GM12878 (cell line): ENCODE data around the gene VTCN1.

ENCODE experiments used
- EP300 ChIP-seq, 2 experiments: fragments of 150-350 bp in 1 of 2; IDR thresholded peaks; 2 replicates each; pipeline ENCODE4 v1.6.1; 2011 to 2012; ENCODE audit warnings: low read depth in 2 of 2, low read length in 2 of 2, borderline replicate concordance in 1 of 2, improper control_type of control experiment in 1 of 2, inconsistent platforms in 1 of 2; ENCODE audit not compliant: control insufficient read depth in 1 of 2
- FOXM1 ChIP-seq: IDR thresholded peaks from 2 replicates; pipeline ENCODE4 v1.6.1; 2012; ENCODE audit warnings: low read depth, mild to moderate bottlenecking, inconsistent platforms, low read length, moderate library complexity
- GABPA ChIP-seq: IDR thresholded peaks from 2 replicates; pipeline ENCODE4 v1.6.1; 2014; ENCODE audit warnings: antibody characterized with exemption, low read depth, mild to moderate bottlenecking, inconsistent platforms
- HDAC2 ChIP-seq: fragments of 200-600 bp; sonication (generic); IDR thresholded peaks from 2 replicates; pipeline ENCODE4 v1.6.1; 2017
- RAD21 ChIP-seq: IDR thresholded peaks from 2 replicates; pipeline ENCODE4 v1.6.1; 2011; ENCODE audit warnings: mild to moderate bottlenecking, low read depth, low read length, moderate library complexity; ENCODE audit not compliant: insufficient read depth
- TCF12 ChIP-seq: IDR thresholded peaks from 2 replicates; pipeline ENCODE4 v1.6.1; 2011; ENCODE audit warnings: low read depth, mild to moderate bottlenecking, low read length
- ZNF274 ChIP-seq: IDR thresholded peaks from one replicate; pipeline ENCODE4 v1.8.0; 2011; ENCODE audit not compliant: insufficient read length, insufficient read depth
- TF ChIP-seq, protein P1 (sequence below): fragments of 450-650 bp; IDR thresholded peaks from 2 replicates; pipeline ENCODE4 v1.6.1; 2017; ENCODE audit warnings: mild to moderate bottlenecking
- TF ChIP-seq, protein P2 (sequence below): IDR thresholded peaks from 2 replicates; pipeline ENCODE4 v1.6.1; 2012; ENCODE audit warnings: low read depth, low read length, improper control_type of control experiment

DNA sequence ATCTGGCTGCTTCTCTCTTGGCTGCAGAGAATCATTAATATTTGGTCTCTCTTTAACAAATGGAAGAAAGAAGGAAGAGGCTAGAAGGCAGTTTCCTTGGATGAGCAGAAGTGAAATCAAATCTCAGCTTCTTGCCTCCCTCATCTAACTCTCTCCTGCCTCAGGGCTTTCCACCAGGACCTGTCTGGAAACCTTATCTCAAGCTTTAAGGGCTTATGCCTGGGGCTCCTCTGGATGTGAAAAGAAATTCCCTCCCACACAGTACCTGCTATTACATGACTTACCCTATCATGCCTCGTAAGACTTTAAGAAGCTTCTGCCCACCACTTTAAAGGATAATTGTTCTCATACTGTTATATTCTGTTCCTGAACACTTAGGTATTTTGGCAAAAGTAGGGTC, 8.9 kb downstream of the VTCN1 start:
- TF ChIP-seq EP300 (IDR thresholded peaks at IDR 0.05; ENCODE audit: borderline replicate concordance in 1 of 2, control insufficient read depth in 1 of 2, low read depth in 2 of 2, low read length in 2 of 2) (no peak), TCF12 (no peak), HDAC2 (no peak), ZNF274 (no peak), RAD21 (no peak), FOXM1 (no peak), GABPA (no peak)
- TF ChIP-seq, protein P1, sequence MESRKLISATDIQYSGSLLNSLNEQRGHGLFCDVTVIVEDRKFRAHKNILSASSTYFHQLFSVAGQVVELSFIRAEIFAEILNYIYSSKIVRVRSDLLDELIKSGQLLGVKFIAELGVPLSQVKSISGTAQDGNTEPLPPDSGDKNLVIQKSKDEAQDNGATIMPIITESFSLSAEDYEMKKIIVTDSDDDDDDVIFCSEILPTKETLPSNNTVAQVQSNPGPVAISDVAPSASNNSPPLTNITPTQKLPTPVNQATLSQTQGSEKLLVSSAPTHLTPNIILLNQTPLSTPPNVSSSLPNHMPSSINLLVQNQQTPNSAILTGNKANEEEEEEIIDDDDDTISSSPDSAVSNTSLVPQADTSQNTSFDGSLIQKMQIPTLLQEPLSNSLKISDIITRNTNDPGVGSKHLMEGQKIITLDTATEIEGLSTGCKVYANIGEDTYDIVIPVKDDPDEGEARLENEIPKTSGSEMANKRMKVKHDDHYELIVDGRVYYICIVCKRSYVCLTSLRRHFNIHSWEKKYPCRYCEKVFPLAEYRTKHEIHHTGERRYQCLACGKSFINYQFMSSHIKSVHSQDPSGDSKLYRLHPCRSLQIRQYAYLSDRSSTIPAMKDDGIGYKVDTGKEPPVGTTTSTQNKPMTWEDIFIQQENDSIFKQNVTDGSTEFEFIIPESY = no peak
- TF ChIP-seq, protein P2, sequence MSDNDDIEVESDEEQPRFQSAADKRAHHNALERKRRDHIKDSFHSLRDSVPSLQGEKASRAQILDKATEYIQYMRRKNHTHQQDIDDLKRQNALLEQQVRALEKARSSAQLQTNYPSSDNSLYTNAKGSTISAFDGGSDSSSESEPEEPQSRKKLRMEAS = no peak
